ENCODE results near the gene HDGF. TPM values are rescaled to one million over a fixed set of nuclear protein-coding genes. Genes with fewer than 3 reads are reported as not detected.
"Not testable (repeated sequence)": the region's sequence is repeated elsewhere in the genome, so short reads cannot be mapped to it uniquely, and the experiment has no call there.

Gene HDGF
- polyA plus RNA-seq, 3 donors: 267 to 298 (median 284) TPM

DNA sequence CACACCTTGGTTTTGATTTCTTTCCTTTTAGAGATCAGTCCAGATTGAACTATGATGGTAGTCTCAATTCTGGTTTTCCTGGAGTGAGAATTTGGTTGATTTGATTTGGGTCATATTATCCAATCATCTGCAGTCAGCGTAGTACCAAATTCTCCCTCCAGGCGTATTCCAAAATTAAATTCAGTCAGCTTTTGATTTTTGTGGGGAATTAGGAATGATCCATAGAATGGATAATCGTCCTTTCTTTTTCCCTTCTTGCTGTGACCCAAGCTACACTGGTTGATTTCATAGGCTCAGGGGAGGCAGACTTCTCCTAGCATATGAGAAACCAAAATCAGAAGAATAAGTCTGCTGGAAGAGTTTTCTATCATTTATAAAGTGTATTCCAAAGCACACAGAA is 20.7 kb upstream of the HDGF start:
- DNase-seq: no peak

DNA sequence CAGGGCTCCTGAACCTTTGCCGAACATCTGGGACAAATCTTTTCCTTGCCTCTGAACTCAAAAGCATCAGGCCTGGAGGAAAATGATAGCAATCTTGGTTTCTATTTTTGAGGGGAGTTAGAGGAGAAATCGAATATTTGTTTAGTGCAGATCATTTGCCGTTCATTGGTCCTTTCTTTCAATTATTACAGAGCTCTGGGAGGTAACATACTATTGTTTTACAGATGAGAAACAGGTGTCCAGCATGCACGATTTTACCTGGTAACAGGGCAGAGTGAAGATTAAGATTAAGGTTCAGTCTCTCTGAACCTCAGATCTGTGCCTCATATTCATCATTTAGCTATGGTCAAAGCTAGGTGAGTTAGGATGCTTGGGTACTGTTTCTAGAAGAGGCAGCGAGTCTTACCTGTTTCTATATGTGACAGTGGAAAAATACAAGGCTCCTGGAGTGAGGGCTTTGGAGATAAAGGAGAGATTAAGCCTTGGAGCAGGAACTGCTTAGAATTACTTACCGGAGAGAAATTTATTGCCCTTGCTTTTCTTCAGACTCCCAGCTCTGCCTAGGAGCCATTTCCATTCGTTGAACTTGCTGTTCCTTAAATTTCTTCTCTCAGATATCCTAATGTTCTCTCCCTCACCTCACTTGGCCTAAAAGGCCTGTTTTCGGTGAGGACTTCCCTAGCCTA is 17.3 kb upstream of the HDGF start:
- no peak for DNase-seq

DNA sequence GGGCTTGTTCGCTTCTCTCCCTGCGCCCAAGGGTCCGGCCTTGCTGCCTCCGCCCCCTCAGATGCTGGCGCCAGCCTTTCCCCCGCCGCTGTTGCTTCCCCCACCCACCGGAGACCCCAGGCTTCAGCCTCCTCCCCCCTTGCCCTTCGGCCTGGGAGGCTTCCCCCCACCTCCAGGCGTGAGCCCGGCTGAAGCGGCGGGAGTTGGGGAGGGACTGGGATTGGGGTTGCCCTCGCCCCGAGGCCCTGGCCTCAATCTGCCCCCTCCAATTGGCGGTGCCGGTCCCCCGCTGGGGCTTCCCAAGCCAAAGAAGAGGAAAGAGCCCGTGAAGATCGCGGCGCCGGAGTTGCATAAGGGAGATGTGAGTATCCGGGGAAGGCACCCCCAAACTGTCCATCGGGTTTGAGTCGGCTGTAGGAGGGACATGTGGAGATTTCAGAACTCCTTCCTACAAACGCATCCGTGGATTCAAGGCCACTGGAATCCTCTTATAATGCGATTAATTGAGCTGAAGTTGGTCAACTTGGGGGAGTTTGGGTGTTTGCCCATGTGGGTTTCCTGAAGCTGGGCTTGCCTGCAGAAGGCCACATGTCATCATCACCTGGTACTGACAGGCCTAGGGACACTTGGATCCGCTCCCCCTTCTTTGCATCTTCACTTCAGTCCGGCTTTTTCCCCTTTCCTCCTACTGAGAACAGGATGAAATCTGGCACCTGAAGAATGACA is 16.6 kb upstream of the HDGF start:
- no peak for DNase-seq

DNA sequence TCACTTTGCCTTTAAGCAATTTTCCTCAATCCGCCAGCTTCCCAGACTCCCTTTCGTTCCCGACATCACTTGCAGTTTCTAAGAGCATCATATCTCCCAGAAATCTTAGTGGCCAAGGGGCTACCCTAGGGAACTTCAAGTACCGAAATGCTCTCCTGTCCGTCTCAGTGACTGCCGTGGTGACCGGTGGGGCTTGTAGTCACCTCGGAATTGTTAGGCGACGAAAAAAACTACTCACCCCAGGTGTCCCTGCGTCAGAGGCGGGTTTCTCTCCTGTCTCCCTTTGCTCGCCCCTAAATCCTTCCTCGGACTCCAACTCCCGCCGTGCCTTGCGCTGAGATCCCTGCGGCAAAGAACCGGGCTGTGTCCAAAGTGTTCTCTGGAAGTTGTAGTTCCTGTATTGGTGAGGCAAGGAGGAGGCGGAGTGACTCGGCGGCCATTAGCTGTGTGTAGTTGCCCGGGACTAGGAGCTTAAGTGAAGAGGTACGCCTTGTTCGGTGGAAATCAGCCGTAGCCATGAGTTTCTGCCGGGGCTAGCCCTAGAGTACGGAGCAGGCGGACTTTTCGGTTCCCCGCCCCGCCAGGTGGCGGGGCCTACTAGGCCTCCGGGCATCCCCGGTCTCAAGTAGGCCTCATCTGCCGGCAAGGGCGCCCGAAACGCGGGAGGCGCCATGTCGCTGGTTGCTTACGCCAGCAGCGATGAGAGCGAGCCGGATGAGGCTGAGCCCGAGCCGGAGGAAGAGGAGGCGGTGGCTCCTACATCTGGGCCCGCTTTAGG is 15.8 kb upstream of the HDGF start, which contains the start of gene PRCC:
Gene PRCC, plus strand, starts transcription at position 435 of the 778 bp plus-strand sequence. Its CDS starts 237 bp downstream, at position 672.
- peak; percentile 100 for DNase-seq

DNA sequence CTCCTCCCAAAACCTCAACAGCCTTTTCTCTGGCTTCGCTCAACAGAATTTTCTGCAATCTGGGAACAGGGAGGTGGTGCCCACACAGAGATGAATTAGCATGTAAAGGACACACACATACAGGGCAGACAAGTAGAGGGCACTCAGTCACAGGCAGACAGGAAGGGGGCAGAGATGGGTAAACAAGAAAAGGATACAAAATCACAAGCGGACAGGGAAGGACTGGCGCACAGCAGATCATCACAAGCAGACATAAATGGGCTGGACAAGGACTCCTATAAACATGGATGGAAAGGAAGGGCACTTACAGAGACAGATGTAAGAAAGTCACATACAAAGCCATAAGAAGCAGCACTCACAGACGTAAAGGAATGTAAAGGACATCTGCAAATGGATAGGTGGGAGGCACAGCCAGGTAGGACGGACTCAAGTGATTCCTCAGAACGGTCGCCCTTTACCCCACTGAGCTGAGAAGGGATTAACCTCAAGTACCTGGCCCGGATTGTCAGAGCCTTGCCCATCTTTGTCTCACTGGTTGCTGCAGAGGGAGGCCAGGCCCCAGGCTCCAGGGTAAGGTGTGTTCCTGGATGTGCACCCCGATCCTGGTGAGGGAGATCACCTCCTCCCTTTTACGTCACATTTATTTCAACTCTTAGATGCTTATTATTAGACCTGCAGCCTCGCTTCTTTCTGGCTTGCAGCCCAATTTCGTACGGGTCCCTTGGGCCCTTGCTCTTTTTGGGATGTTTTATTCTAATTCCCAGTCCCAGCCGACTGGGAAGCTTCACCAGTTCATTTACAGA is 15.0 kb upstream of the HDGF start:
- DNase-seq: no peak

DNA sequence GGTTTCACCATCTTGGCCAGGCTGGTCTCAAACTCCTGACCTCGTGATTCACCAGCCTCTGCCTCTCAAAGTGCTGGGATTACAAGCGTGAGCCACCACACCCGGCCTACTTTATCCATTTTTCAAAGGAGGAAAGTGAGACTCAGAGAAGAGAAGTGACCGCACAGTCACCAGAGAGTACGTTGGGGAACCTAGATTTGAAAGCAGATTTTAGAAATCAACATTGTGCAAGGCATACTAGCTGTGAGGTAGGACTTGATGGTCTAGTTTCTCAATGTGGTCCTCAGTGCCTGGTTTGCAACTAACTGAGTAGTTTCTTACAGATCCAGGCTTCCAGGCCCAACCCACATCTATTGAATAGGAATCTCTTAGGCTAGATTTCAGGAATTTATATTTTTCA is 14.2 kb upstream of the HDGF start:
- no peak for DNase-seq

DNA sequence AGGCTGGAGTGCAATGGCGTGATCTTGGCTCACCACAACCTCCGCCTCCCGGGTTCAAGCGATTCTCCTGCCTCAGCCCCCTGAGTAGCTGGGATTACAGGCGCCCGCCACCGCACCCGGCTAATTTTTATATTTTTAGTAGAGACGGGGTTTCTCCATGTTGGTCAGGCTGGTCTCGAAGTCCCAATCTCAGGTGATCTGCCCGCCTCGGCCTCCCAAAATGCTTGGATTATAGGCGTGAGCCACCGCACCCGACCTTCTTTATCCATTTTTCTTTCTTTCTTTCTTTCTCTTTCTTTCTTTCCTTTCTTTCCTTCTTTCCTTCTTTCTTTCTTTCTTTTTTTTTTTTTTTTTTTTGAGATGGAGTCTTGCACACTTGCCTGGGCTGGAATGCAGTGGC is 13.7 kb upstream of the HDGF start:
- DNase-seq: not testable (repeated sequence)

DNA sequence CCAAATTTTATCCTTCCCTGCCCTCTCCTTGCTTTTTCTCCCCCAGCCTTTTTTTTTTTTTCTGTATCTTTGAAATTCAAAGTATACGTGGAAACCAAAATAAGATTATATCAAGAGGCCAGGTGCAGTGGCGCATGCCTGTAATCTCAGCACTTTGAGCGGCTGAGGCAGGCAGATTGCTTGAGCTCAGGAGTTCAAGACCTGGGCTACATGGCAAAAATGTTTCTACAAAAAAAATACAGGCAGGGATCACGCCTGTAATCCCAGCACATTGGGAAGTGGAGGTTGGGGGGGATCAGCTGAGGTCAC is 9.3 kb upstream of the HDGF start:
- DNase-seq: no peak

DNA sequence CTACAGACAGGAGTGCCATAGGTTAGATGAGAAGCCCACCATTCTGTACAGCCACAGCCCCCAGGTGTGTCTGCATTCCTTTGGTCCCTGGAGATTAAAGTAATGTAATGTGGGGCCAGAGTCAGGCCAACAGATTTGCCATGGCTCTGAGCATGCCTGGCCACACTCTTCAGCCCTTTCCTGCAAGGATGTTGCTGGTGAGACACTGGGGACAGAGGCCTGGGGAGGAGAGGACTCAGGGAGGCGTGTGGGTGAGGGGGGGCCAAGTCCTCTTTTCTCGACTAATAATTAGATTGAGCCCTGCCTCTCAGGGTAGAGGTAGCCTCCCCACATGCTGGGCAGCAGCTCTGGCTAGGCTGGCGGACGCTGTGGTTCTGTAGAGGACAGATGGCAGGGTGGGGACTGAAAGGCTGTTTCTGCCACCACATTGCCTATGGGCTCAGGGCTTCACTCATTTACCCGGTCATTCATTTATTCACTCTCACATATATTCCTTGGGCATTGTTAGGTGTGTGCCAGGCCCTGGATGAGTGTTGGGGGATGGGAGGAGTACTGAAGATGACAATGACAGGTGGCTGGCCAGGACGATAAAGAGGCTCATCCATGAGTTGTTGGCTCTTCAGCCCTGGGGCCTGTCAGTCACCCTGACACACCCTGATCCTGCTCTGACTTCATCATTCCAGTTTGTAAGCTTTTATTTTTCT is 8.8 kb upstream of the HDGF start:
- no peak for DNase-seq

DNA sequence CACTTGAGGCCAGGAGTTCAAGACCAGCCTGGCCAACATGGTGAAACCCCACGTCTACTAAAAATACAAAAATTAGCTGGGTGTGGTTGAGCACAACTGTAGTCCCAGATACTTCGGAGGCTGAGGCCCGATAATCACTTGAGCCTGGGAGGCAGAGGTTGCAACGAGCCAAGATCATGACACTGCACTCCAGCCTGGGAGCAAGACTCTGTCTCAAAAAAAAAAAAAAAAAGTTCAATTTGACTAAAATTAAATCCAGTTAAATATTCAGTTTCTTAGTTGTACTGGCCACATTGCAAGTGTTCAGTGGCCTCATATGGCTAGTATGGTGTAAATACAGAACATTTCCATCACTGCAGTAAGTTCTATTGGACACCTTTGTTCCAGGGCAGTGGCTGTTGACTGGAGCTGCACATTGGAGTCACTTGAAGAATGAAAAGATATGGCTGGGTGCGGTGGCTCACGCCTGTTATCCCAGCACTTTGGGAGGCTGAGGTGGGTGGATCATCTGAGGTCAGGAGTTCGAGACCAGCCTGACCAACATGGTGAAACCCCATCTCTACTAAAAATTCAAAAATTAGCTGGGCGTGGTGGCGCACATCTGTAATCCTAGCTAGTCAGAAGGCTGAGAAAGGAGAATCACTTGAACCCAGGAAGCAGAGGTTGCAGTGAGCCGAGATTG is 6.2 kb upstream of the HDGF start:
- not testable (repeated sequence) for DNase-seq

DNA sequence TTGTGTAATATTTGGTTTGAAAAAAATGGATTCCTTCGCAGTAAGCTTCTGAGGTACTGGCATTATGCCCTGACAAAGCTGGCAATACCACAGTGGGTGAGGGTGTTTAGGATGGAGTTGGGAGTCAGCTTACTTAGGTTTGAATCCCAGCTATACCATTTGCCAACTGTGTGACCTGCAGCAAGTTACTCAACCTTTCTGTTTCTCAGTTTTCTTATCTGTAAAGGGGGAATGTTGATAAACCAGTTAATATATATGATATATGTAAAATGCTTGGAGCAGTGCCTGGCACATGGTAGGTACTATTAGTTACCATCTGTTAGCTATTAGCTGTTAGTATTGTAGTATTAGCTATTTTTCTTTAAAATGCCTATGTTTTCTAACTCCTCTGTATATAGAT is 4.9 kb upstream of the HDGF start:
- DNase-seq: no peak

DNA sequence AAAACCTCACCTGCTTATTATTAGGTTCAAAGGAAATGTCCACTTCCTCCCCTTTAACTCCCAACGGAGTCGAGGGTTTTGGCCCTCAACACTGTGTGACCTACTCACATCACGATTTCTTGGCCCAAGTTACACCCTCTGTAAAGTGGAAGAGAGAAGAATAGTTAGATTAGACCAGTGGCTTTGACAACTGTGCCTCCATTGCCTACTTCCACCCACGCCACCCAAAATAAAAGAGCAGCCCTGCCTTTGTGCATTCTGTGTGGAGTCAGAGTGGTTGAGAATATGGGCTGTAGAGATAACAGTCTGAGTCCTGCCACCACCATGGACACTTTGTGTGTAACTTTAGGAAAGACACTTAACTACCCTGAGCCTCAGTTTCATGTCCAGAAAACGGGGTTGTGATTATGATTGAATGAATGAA is 4.1 kb upstream of the HDGF start:
- no peak for DNase-seq

DNA sequence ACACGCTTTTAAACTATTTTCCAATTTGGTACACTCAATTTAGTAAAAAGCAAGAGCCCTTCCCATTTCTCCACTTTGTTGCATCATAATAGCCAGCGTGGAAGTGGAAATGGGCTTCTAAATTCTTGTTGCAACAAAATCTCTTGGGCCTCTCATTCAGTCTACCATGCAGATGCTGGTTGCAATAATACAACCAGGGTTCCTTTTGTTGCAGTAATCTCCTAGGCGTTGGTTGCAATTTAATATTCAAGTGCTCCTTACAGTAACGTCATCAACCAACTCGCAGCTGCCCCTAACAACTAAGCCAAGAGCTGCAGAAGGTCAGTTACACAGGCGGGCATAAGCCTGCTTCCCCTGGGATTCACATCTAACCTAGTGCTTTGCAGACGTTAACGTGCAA is 2.7 kb upstream of the HDGF start:
- DNase-seq: no peak

DNA sequence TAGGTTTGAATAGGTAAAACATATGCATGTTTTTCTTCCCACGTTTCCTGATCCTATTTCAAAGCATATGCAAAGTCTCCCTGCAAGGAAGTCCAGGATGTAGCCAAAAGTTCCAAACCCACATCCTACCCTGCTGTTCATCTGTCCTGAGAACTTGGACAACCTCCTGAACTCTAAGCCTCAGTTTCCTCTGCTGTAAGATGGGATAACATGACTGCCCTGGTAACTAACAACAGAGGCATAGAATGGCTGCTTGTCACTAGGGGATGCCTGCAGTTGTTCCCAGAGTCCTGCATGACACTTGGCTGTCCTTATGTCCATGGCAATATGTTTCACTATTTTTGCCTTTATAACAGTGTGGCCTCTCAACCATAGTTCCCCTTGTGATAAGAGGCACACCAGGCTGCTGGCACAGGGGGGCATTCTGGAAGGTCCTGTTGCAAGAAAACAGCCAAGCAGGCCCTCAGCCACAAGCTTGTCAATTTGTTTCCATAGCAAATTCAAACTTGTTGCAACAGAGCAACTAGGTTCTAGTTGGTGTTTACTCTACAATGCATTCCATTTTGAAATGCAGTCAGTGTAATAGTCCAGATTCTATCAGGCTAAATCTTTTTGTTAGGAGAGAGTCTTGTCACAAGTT is 1.5 kb upstream of the HDGF start:
- no peak for DNase-seq

DNA sequence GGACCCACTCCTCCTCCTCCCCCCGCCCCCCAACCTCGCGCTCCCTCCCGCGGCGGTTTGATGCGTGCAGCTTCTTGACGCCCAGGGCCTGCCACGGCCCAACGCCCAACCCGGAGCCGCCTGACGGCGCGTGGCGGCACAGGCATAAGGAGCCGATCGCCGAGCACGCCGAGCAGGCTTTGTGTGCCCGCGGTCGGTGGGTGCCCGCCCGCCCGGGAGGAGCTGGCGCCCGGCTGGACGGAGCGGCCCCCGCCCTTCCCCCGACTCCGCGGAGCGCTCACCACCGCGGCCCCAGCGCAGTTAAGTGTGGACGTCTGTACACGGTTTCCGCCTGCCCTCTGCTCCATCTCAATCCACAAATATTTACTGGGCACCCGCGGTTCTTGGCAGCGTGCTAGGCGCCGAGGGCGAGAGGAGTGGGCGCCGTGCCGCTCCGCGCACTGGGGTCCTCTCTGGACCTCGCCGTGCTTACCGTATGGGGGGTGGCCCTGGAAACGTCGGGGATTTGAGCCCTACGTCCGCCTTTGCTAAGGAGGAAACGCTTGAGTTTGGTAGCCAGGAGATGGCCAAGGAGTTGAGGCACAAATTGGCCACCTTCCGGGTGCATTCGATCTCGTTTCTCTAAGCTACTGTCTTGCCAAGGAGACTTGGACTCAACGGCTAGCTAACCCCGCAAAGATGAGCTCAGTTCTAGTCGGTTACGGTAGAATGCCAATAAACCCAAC is 444 bp upstream of the HDGF start:
- DNase-seq: peak; percentile 97

DNA sequence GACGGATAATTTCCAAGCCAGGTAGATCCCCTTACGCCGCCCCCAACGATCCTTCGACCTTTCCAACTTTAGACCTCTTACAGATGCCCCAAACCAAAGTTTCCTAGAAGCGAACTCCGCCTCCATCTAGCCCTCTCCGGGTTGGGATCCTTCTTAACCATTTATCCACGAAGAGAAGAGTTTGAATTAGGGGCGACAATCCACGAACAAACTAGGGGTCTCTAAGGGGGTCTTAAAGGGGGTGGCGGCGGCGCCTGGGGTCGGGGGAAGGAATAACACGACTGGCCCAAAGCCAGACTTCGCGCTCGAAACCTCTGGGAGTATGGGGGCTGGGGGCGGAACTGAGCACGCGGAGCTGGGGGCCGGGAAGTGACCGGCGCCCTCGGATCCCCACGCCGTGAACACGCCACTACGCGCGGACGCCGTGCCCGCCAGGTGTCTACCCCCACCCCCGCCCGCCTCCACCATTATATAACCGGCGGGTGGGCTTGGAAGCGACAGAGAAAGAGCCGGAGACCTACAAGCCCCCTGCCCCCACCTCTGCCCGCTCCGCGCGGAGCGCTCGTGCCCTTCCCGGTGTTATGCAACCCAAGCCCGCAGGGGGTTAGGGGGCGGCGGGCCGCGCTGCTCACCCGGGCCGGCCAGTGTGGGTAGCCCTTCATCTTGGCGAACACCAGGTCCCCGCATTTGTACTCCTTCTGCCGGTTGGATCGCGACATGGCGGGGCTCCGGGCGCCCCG is 594 bp downstream of the HDGF start:
- DNase-seq: no peak

DNA sequence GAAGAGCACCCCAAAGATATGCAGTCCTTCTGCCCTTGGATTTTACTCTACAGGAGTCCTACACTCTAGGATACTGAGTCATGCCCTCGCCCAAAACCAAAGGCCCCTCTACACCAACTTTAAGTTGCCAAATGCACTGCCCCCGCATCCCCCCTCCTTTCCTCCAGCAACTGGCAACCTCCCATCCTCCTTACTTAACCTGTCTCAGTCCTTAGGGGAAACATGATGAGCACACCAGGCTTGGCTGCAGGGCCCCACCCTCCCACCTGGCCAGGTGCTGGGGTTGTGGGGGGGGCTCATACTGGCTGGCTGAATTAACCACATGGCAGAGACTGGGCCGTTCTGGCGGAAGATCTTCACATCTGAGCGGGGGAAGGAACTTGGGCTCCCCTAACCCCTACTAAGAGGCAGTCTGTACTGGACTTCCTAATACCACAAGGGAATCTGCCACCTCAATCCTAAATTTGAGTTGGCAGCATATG is 1.2 kb downstream of the HDGF start:
- DNase-seq: no peak

DNA sequence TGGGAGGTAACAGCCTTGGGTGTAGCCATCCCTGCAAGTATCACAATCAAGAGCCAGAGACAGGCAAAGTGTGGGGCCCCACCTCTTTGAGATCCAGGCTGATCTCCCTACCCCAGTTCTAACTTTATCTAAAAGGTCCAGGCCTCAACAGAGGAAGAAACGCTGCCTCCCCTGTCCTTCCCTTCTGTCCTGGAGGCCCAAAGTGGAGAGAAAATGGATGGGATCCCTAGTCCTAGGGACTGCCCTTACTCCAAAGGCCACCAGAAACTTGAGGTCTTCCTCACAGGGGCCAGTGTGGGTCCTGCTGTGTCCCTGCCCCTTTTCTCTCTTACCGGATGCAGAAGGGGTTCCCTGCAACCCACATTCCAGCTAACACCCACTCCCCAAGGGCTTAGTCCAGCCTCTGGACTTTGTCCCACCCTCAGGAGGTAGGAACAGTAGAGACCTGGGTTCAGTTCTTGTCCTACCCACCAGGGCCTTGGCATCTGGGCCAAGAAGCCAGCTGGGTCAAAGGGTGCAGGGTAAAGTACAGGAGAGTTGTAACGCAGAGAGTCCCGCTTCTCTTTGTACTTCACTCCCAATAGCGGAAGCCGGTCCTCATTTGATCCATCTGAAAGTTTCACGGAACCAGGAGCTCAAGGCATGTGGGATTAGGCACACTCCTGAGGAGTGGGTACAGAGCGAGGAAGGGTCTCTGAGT is 1.9 kb downstream of the HDGF start:
- no peak for DNase-seq
